Epidermal melanocyte (primary cell): ENCODE results near the gene EPHA8.

Experiments
- DNase-seq: peaks from one replicate; pipeline ENCODE4 v3.0.0; 2011; ENCODE audit warnings: low spot score; ENCODE audit not compliant: insufficient read length

EPHA8 gene

GRCh38 chr1:22536506-22536905 lies 26.8 kb upstream of the EPHA8 start:
- DNase-seq: no peak

- DNase-seq: no peak
Measured at GRCh38 chr1:22537441-22538139, 25.7 kb upstream of the EPHA8 start.

GRCh38 chr1:22539510-22540118 lies 23.7 kb upstream of the EPHA8 start:
- DNase-seq: no peak

GRCh38 chr1:22540337-22540736 lies 23.0 kb upstream of the EPHA8 start:
- DNase-seq: no peak

- DNase-seq: no peak
Measured at GRCh38 chr1:22542886-22543285, 20.4 kb upstream of the EPHA8 start.

GRCh38 chr1:22543679-22544078 lies 19.6 kb upstream of the EPHA8 start:
- DNase-seq: no peak

GRCh38 chr1:22544606-22545005 lies 18.7 kb upstream of the EPHA8 start:
- DNase-seq: no peak

- DNase-seq: no peak
Measured at GRCh38 chr1:22545141-22545540, 18.1 kb upstream of the EPHA8 start.

GRCh38 chr1:22547186-22547817 lies 16.0 kb upstream of the EPHA8 start:
- DNase-seq: no peak

GRCh38 chr1:22547818-22548462 lies 15.3 kb upstream of the EPHA8 start:
- DNase-seq: no peak

GRCh38 chr1:22550021-22550420 lies 13.3 kb upstream of the EPHA8 start:
- no peak for DNase-seq

- DNase-seq: no peak
Measured at GRCh38 chr1:22551591-22551990, 11.7 kb upstream of the EPHA8 start.

- DNase-seq: no peak
Measured at GRCh38 chr1:22552021-22552420, 11.3 kb upstream of the EPHA8 start.

- DNase-seq: no peak
Measured at GRCh38 chr1:22553104-22553880, 10.0 kb upstream of the EPHA8 start.

- DNase-seq: no peak
Measured at GRCh38 chr1:22553991-22554522, 9.2 kb upstream of the EPHA8 start.

- no peak for DNase-seq
Measured at GRCh38 chr1:22555371-22555656, 8.0 kb upstream of the EPHA8 start.

- DNase-seq: no peak
Measured at GRCh38 chr1:22556391-22557104, 6.7 kb upstream of the EPHA8 start.

GRCh38 chr1:22557341-22557950 lies 5.8 kb upstream of the EPHA8 start:
- peak; percentile 81 for DNase-seq

- DNase-seq: no peak
Measured at GRCh38 chr1:22563671-22564602, 648 bp downstream of the EPHA8 start.
